Adrenal gland (tissue), 19 donors: ENCODE results near the gene SERPINA3. TPM values are rescaled to one million over a fixed set of nuclear protein-coding genes. Genes with fewer than 3 reads are reported as not detected.
A peak's percentile ranks its signal among the peaks of the same experiment; 100 is the strongest.

Source experiments
- DNase-seq, 7 donors: peaks; one replicate each; pipeline ENCODE4 v3.0.0-alpha.2; 2019 to 2020
- H3K27ac ChIP-seq, 5 donors: fragments of 200-600 bp; sonication (generic) in 4 of 5; 1 replicate in 3 of 5; 2 replicates in 2 of 5; pipeline versions ENCODE4 v1.5.1 to v1.8.0; 2016 to 2020; ENCODE audit warnings: mild to moderate bottlenecking in 1 of 5
- H3K27me3 ChIP-seq: fragments of 200-600 bp; 2 replicates; pipeline ENCODE4 v1.8.0; 2021
- H3K36me3 ChIP-seq, 2 donors: fragments of 200-600 bp; replicated peaks in 1 of 2; 1 replicate in 1 of 2; 2 replicates in 1 of 2; pipeline versions ENCODE4 v1.5.1 to v1.8.0; 2018 to 2022
- H3K4me1 ChIP-seq, 2 donors: fragments of 200-600 bp; replicated peaks in 1 of 2; 1 replicate in 1 of 2; 2 replicates in 1 of 2; pipeline versions ENCODE4 v1.5.1 to v1.8.0; 2018 to 2021
- H3K4me3 ChIP-seq, 4 donors: fragments of 200-600 bp; sonication (generic) in 3 of 4; one replicate each; pipeline ENCODE4 v1.5.1; 2016 to 2018
- H3K9me3 ChIP-seq, 3 donors: fragments of 200-600 bp; sonication (generic) in 1 of 3; replicated peaks in 1 of 3; 1 replicate in 2 of 3; 2 replicates in 1 of 3; pipeline versions ENCODE4 v1.5.1 to v1.8.0; 2016 to 2021
- CTCF ChIP-seq, 6 experiments: fragments of 450-650 bp in 4 of 6; fragments of 200-600 bp in 2 of 6; sonication (generic) in 1 of 6; IDR thresholded peaks; 1 replicate in 5 of 6; 2 replicates in 1 of 6; pipeline versions ENCODE4 v1.5.1 to v1.8.0; 2016 to 2021; ENCODE audit warnings: antibody characterized with exemption in 6 of 6, mild to moderate bottlenecking in 2 of 6, moderate library complexity in 1 of 6
- POLR2A ChIP-seq, 2 donors: fragments of 450-650 bp; IDR thresholded peaks; one replicate each; pipeline ENCODE4 v1.6.1; 2017; ENCODE audit warnings: antibody characterized with exemption in 2 of 2, mild to moderate bottlenecking in 2 of 2, moderate library complexity in 1 of 2
- WGBS, 4 donors: extraction: QIAGEN DNeasy Blood & Tissue Kit in 2 of 4; methylation state at CpG; one replicate each; pipeline versions ENCODE4 v1.1.5 to v1.1.7; 2013 to 2017; 5-methylcytosine and 5-hydroxymethylcytosine counted together
- intact Hi-C, 2 donors: fragments of 100-400 bp; cut with DNase I; formaldehyde crosslinking; loops; one replicate each; pipeline versions ENCODE4 v1.14.1 to v1.15.0; 2022 to 2023
- long read RNA-seq, 10 donors: library from polyadenylated mRNA in 3 of 10; unstranded in 2 of 10; stranded (forward) in 1 of 10; transcript quantifications; one replicate each; pipeline ENCODE4 v2.0.0 and lab custom pipeline, GENCODE V29; 2021 to 2026
- polyA plus RNA-seq, 3 donors: library from polyadenylated mRNA; stranded (reverse); fragments of 200-250 nt in 2 of 3; fragments of 350-450 nt in 1 of 3; fragmentation: Illumina TruSeq in 1 of 3; extraction: RNeasy Lipid Tissue Mini Kit (QIAGEN cat#74804) in 1 of 3; gene quantifications; one replicate each; pipeline ENCODE4 v1.2.3, GENCODE V29; 2013 to 2014
- total RNA-seq, 9 donors: library from RNA; depleted of rRNA in 4 of 9; stranded (reverse); fragments of >200 nt in 4 of 9; fragments of 120-200 nt in 1 of 9; fragmentation: NEBNext Ultra II Directional in 1 of 9; extraction: Animal tissue kit (Norgen Biotek cat#: 25700) in 1 of 9; gene quantifications; one replicate each; pipeline versions ENCODE4 v1.1.0 to v1.2.4, GENCODE V29; 2013 to 2023
- donor health status: healthy with polysubstance abuse.
- donor health status: Bipolar disorder and iron deficiency.
- donor health status: DM: yes; HTN: yes; CAD: no.
- donor health status: DM: no; HTN: no; CAD: no.
- donor health status: DM: no; HTN: no; CAD: no.
- donor health status: DM: yes; HTN: yes; CAD: no.

The SERPINA3 gene
- total RNA-seq: 100 to 1,000 TPM in 2 of 9 donors, 10 to 100 TPM in 6, 1 to 10 TPM in 1; 2.5 to 245 (median 38.1) TPM
- 10 to 100 TPM; 10.6 to 39.0 (median 27.6) TPM for polyA plus RNA-seq
- long read RNA-seq, donor 1, partial matches to known transcripts: 0 of 2 reads
- long read RNA-seq, donor 1, other reads (novel, unspliced or antisense): 0 of 2 reads
- long read RNA-seq, donor 2: 0 reads
- long read RNA-seq, donor 3: 0 reads
- long read RNA-seq, donor 4, transcript SERPINA3-201 (5 exons, 1,589 nt): major isoform, 10 of 15 reads
- long read RNA-seq, donor 4, partial matches to known transcripts: 4 of 15 reads
- long read RNA-seq, donor 4, other reads (novel, unspliced or antisense): 0 of 15 reads
- long read RNA-seq, donor 5, transcript SERPINA3-201 (5 exons, 1,589 nt): major isoform, 5 of 8 reads
- long read RNA-seq, donor 5, partial matches to known transcripts: 1 of 8 reads
- long read RNA-seq, donor 5, other reads (novel, unspliced or antisense): 1 of 8 reads
- long read RNA-seq, donor 6, transcript SERPINA3-201 (5 exons, 1,589 nt): major isoform, 5 of 11 reads
- long read RNA-seq, donor 6, partial matches to known transcripts: 2 of 11 reads
- long read RNA-seq, donor 6, other reads (novel, unspliced or antisense): 1 of 11 reads
- long read RNA-seq, donor 7: 0 reads
- long read RNA-seq, donor 8: 0 reads
- long read RNA-seq, donor 9: 0 reads
- long read RNA-seq, donor 10: 0 reads

GRCh38 chr14:94612174-94612573 is at the start of gene SERPINA3:
SERPINA3 (plus strand) TSS chr14:94612391; CDS start chr14:94614442, 2,051 bp downstream.
- TF ChIP-seq POLR2A (IDR thresholded peaks at IDR 0.05) (no peak), CTCF (IDR thresholded peaks at IDR 0.05) (no peak)
- Histone ChIP-seq H3K4me3 (no peak within 1 kb of the TSS), H3K27me3 (no peaks in the 10 kb centered on the region), H3K27ac (peak within 1 kb of the TSS in 1 of 5 donors; percentile 58), H3K4me1 (peaks cover 0 to 3% of the 10 kb centered on the region in 2 donors), H3K9me3 (peaks cover 0 to under 1% (median 0%) of the 10 kb centered on the region in 3 donors), H3K36me3 (no peaks in the 10 kb centered on the region)
- intact Hi-C loops: no loop called here
- peak in 1 of 7 donors; percentile 12 for DNase-seq
- WGBS, 4 donors: 64 to 74% (median 71%) methylated on average over 4 of the region's 4 CpGs

GRCh38 chr14:94562941-94563883 is 49.0 kb upstream of the SERPINA3 start:
- DNase-seq: no peak
- Histone ChIP-seq H3K4me3 (no peak overlapping the region), H3K36me3 (no peaks in the 10 kb centered on the region), H3K9me3 (no peaks in the 10 kb centered on the region), H3K4me1 (no peaks in the 10 kb centered on the region), H3K27me3 (no peaks in the 10 kb centered on the region), H3K27ac (no peak overlapping the region)
- TF ChIP-seq CTCF (IDR thresholded peaks at IDR 0.05): no peak
- TF ChIP-seq POLR2A (IDR thresholded peaks at IDR 0.05): no peak
- WGBS, 4 donors: 88 to 96% (median 90%) methylated on average over 14 to 16 of the region's 16 CpGs
- intact Hi-C loops: no loop called here

- Histone ChIP-seq H3K4me1 (no peaks in the 10 kb centered on the region), H3K9me3 (no peaks in the 10 kb centered on the region), H3K27me3 (no peaks in the 10 kb centered on the region), H3K27ac (no peak overlapping the region), H3K4me3 (no peak overlapping the region), H3K36me3 (no peaks in the 10 kb centered on the region)
- no peak for DNase-seq
- TF ChIP-seq CTCF (IDR thresholded peaks at IDR 0.05) (no peak), POLR2A (IDR thresholded peaks at IDR 0.05) (no peak)
- intact Hi-C loops: no loop called here
These were observed 47.8 kb upstream of the SERPINA3 start for GRCh38 chr14:94564381-94564780.

GRCh38 chr14:94568186-94568585 is 44.0 kb upstream of the SERPINA3 start:
- 82 to 91% (median 87%) methylated on average over 7 to 9 of the region's 9 CpGs for whole genome bisulfite sequencing, 4 donors

More at GRCh38 chr14:94568186-94568585, 44.0 kb upstream of the SERPINA3 start:
- Histone ChIP-seq H3K9me3 (no peaks in the 10 kb centered on the region), H3K4me3 (no peak overlapping the region), H3K27ac (no peak overlapping the region), H3K36me3 (no peaks in the 10 kb centered on the region), H3K27me3 (no peaks in the 10 kb centered on the region), H3K4me1 (no peaks in the 10 kb centered on the region)
- TF ChIP-seq CTCF (IDR thresholded peaks at IDR 0.05) (no peak), POLR2A (IDR thresholded peaks at IDR 0.05) (no peak)
- peak in 1 of 7 donors; percentile 27 for DNase-seq
- intact Hi-C loops: no loop called here
